Muscle of leg (tissue), 11 donors: ENCODE data around the gene SPEF2. TPM values are rescaled to one million over a fixed set of nuclear protein-coding genes. Genes with fewer than 3 reads are reported as not detected.
"Not testable (repeated sequence)": the region's sequence is repeated elsewhere in the genome, so short reads cannot be mapped to it uniquely, and the experiment has no call there.

ENCODE experiments used
- DNase-seq: peaks from one replicate; pipeline ENCODE4 v3.0.0; 2013
- H3K27ac ChIP-seq: one replicate; pipeline ENCODE4 v1.5.1; 2013; ENCODE audit warnings: mild to moderate bottlenecking, low read length, control low read depth
- H3K27me3 ChIP-seq: one replicate; pipeline ENCODE4 v1.6.1; 2013; ENCODE audit warnings: low read length; ENCODE audit not compliant: control insufficient read depth, insufficient read depth
- H3K36me3 ChIP-seq: one replicate; pipeline ENCODE4 v1.6.1; 2013; ENCODE audit warnings: low read length; ENCODE audit not compliant: control insufficient read depth, insufficient read depth
- H3K4me1 ChIP-seq: one replicate; pipeline ENCODE4 v1.6.1; 2013; ENCODE audit warnings: low read length; ENCODE audit not compliant: control insufficient read depth, insufficient read depth
- H3K4me3 ChIP-seq: one replicate; pipeline ENCODE4 v1.5.1; 2013; ENCODE audit warnings: low read length, control low read depth
- H3K9me3 ChIP-seq: replicated peaks from 2 replicates; pipeline ENCODE4 v1.6.1; 2013; ENCODE audit warnings: low read depth, low read length; ENCODE audit not compliant: control insufficient read depth
- WGBS: methylation state at CpG from one replicate; pipeline ENCODE4 v1.1.5; 2013; ENCODE audit warnings: missing lambda C conversion rate; ENCODE audit not compliant: insufficient coverage; 5-methylcytosine and 5-hydroxymethylcytosine counted together
- polyA plus RNA-seq, 8 donors: library from polyadenylated mRNA; unstranded; fragments of 120-200 nt; gene quantifications; one replicate each; pipeline versions ENCODE4 v1.2.1 to v1.2.3, GENCODE V29; 2013; ENCODE audit warnings: inconsistent platforms in 1 of 8, low replicate concordance in 1 of 8; ENCODE audit not compliant: insufficient read length in 8 of 8, insufficient read depth in 1 of 8
- total RNA-seq: library from RNA; stranded (reverse); fragments of 120-200 nt; gene quantifications from one replicate; pipeline ENCODE4 v1.2.4, GENCODE V29; 2013

SPEF2 gene
- total and polyA plus RNA-seq, 9 donors: 5.1 to 10.3 (median 8.3) TPM

- Histone ChIP-seq H3K27me3 (no peaks in the 10 kb centered on the region), H3K36me3 (no peaks in the 10 kb centered on the region), H3K4me3 (no peak overlapping the region), H3K9me3 (no peaks in the 10 kb centered on the region), H3K27ac (no peak overlapping the region), H3K4me1 (peaks cover 4% of the 10 kb centered on the region)
- no CpG with 5 or more reads among the region's 5 CpGs for WGBS
- no peak for DNase-seq
Measured at GRCh38 chr5:35671541-35672295, 54.1 kb downstream of the SPEF2 start.

- H3K27me3 ChIP-seq, H3K36me3 ChIP-seq, DNase-seq, H3K4me3 ChIP-seq, H3K27ac ChIP-seq, H3K4me1 ChIP-seq, H3K9me3 ChIP-seq: not testable (repeated sequence)
- no CpG with 5 or more reads among the region's 1 CpG for WGBS
Measured at GRCh38 chr5:35672296-35672655, 54.6 kb downstream of the SPEF2 start.

DNA sequence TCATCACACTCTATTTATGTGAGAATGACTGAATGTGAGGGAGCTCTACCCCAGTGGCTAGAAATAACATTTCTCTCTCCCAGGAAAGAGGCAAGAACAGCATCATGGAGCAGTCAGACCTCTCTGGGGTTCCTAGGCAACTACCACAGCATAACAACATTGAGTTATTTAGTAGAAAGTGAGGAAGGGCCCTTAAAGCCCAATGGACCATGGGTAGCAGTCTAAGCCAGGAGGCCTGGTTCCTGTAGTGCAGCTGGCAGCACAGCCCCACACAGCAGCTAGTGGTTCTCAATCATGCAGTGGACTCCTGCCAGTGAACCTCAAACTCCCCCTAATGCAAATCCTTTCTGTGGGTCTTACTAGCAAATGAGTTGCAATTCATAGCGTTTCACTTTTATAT is 55.3 kb downstream of the SPEF2 start:
- no peaks in the 10 kb centered on the region for H3K9me3 ChIP-seq
- no CpG with 5 or more reads among the region's 1 CpG for WGBS
- no peak overlapping the region for H3K27ac ChIP-seq
- peaks cover 4% of the 10 kb centered on the region for H3K4me1 ChIP-seq
- no peaks in the 10 kb centered on the region for H3K36me3 ChIP-seq
- no peaks in the 10 kb centered on the region for H3K27me3 ChIP-seq
- no peak overlapping the region for H3K4me3 ChIP-seq
- DNase-seq: peak; percentile 29

GRCh38 chr5:35674049-35674448 is 56.4 kb downstream of the SPEF2 start:
- no peaks in the 10 kb centered on the region for H3K9me3 ChIP-seq
- DNase-seq: no peak
- no peaks in the 10 kb centered on the region for H3K36me3 ChIP-seq
- no peaks in the 10 kb centered on the region for H3K27me3 ChIP-seq
- no peak overlapping the region for H3K27ac ChIP-seq
- H3K4me3 ChIP-seq: no peak overlapping the region
- no CpG with 5 or more reads among the region's 2 CpGs for WGBS
- peaks cover 4% of the 10 kb centered on the region for H3K4me1 ChIP-seq

- Histone ChIP-seq H3K27ac (no peak overlapping the region), H3K27me3 (no peaks in the 10 kb centered on the region), H3K9me3 (no peaks in the 10 kb centered on the region), H3K4me1 (peaks cover 4% of the 10 kb centered on the region), H3K36me3 (no peaks in the 10 kb centered on the region), H3K4me3 (no peak overlapping the region)
- 100% methylated on average over 1 of the region's 12 CpGs for WGBS
- DNase-seq: no peak
Measured at GRCh38 chr5:35675392-35675791, 57.7 kb downstream of the SPEF2 start.

DNA sequence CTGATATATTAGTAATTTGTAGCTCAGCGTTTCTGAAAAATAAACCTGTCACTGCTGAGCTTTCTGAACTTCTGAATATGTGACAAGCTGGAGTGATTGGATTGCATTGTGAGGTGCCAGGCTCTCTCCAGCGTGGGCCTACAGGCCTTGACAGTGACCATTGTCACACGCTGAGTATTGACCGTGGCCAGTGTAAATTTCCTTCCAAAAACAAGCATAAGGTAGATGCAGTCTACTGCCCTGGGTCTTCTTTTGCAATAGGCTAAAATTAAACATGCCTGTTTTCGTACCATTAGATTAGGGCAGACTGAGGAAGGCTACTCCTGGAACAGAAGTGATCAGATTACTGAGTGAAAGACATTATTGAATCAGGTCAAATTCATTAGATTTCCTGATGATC is 60.2 kb downstream of the SPEF2 start:
- Histone ChIP-seq H3K4me1 (peaks cover 3% of the 10 kb centered on the region), H3K27ac (no peak overlapping the region), H3K9me3 (no peaks in the 10 kb centered on the region), H3K36me3 (no peaks in the 10 kb centered on the region), H3K4me3 (no peak overlapping the region), H3K27me3 (no peaks in the 10 kb centered on the region)
- no peak for DNase-seq
- 86% methylated on average over 4 of the region's 5 CpGs for WGBS

DNA sequence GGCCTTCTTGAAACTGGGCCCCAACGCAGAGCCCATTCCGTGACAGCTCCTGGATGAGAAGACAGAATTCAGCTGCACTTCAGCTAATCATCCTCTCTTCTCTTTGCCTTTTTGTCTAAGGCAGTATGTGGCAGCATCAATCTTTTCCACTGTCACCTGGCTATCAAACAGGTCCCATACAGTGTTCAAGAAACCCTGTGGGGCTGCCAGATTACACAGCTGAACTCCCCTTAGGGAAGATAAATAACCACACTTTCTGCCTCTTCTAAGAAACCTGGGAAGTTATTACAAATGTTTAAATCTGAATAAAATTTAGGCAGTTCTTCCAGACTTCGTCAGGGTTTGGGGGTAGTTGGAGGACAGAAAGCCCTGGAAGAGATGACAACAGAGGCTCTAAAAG is 61.0 kb downstream of the SPEF2 start:
- no peak overlapping the region for H3K27ac ChIP-seq
- H3K9me3 ChIP-seq: no peaks in the 10 kb centered on the region
- DNase-seq: no peak
- 100% methylated on average over 2 of the region's 3 CpGs for WGBS
- no peaks in the 10 kb centered on the region for H3K36me3 ChIP-seq
- no peaks in the 10 kb centered on the region for H3K4me1 ChIP-seq
- no peaks in the 10 kb centered on the region for H3K27me3 ChIP-seq
- no peak overlapping the region for H3K4me3 ChIP-seq

DNA sequence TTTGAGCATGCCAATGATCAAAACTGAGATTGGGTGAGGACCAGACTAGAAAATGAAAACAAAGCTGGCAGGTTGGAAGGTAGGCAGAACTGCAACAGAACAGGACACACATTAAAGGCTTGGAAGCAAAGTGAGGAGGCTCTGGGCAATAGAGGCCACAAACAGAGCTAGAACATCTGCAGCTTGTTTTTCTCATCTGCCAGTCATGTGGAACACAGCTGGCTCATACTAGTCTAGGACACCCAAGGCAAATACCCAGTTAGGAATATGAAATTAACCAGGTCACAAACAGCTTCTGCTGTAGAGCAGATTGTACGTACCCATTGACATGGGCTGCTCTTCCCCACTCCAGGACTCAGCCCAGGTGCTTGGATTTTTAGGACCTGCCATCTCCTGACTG is 61.7 kb downstream of the SPEF2 start:
- Histone ChIP-seq H3K36me3 (no peaks in the 10 kb centered on the region), H3K4me1 (no peaks in the 10 kb centered on the region), H3K9me3 (no peaks in the 10 kb centered on the region), H3K27me3 (no peaks in the 10 kb centered on the region), H3K27ac (no peak overlapping the region), H3K4me3 (no peak overlapping the region)
- WGBS: 92% methylated on average over 1 of the region's 1 CpG
- no peak for DNase-seq

DNA sequence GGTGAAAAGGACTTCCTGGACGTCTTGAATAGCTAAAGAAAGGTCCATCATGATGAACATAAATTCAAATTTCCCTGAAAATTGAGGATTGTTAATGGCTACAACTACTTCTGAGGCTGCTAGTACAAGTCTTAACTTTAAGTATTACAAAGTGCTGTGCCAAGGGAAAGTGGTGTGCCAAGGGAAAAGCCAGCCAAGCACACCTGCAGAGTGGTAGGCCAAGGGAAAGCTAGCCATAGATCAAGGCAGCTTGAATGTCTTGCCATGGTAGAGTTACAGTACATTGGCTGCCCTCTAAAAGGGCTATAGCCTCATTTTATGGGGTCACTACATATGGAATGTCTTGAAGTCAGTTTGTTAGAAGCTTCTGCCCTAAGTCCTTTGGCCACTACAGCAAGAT is 64.2 kb downstream of the SPEF2 start:
- Histone ChIP-seq H3K9me3 (no peaks in the 10 kb centered on the region), H3K27ac (no peak overlapping the region), H3K4me3 (no peak overlapping the region), H3K4me1 (no peaks in the 10 kb centered on the region), H3K27me3 (no peaks in the 10 kb centered on the region), H3K36me3 (no peaks in the 10 kb centered on the region)
- no CpG with 5 or more reads among the region's 1 CpG for WGBS
- no peak for DNase-seq

GRCh38 chr5:35683466-35683865 is 65.8 kb downstream of the SPEF2 start:
- H3K4me1 ChIP-seq: no peaks in the 10 kb centered on the region
- H3K27me3 ChIP-seq: no peaks in the 10 kb centered on the region
- H3K9me3 ChIP-seq: no peaks in the 10 kb centered on the region
- DNase-seq: no peak
- no peak overlapping the region for H3K27ac ChIP-seq
- H3K36me3 ChIP-seq: no peaks in the 10 kb centered on the region
- H3K4me3 ChIP-seq: no peak overlapping the region
- 100% methylated on average over 3 of the region's 6 CpGs for WGBS

DNA sequence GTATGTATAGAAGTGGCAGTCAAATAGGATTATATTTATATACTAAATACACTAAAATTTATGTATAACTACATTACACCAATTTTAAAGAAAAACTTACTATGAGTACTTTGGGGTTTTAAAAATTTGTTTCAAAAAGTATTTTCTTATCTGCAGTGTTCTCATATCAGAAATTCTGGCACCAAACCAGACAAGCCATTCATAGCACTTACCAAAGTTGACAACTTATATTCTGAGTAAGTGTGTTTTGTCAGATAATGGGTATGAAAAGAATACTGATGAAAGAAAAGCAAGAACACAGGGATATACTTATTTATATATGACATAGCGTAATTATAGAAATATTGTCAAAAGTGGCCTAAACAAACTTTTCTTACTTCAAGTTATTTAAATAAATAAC is 67.5 kb downstream of the SPEF2 start:
- H3K27me3 ChIP-seq: no peaks in the 10 kb centered on the region
- no CpG with 5 or more reads among the region's 1 CpG for WGBS
- H3K36me3 ChIP-seq: no peaks in the 10 kb centered on the region
- H3K27ac ChIP-seq: no peak overlapping the region
- H3K9me3 ChIP-seq: no peaks in the 10 kb centered on the region
- no peak overlapping the region for H3K4me3 ChIP-seq
- H3K4me1 ChIP-seq: no peaks in the 10 kb centered on the region
- no peak for DNase-seq
